ENCODE results near the gene AREG. TPM values are rescaled to one million over a fixed set of nuclear protein-coding genes. Genes with fewer than 3 reads are reported as not detected.

AREG gene
- total RNA-seq, 1 experiment from 2014 or later: 146 TPM

GRCh38 chr4:74431113-74431826, 13.7 kb upstream of the AREG start:
- Mint-ChIP-seq H3K27me3 (ENCODE audit: insufficient read depth, unreplicated experiment) (no peaks in the 10 kb centered on the region), H3K27ac (ENCODE audit: unreplicated experiment) (no peak overlapping the region), H3K9me3 (ENCODE audit: unreplicated experiment) (no peaks in the 10 kb centered on the region), H3K36me3 (ENCODE audit: insufficient read depth, unreplicated experiment) (no peaks in the 10 kb centered on the region), H3K4me1 (ENCODE audit: low read depth, unreplicated experiment) (peaks cover 6% of the 10 kb centered on the region), H3K4me3 (ENCODE audit: unreplicated experiment) (no peak overlapping the region)
- no peaks in the 10 kb centered on the region for H3K27me3 ChIP-seq (replicated peaks; ENCODE audit: control insufficient read depth, insufficient read depth, low read length)
- H3K4me3 ChIP-seq (ENCODE audit: low read depth, low read length): no peak overlapping the region
- DNase-seq: no peak
- intact Hi-C loops (cut with micrococcal nuclease; ENCODE audit: unreplicated experiment): no loop called here
- CTCF ChIA-PET: no interaction called here
- H3K36me3 ChIP-seq (ENCODE audit: control insufficient read depth, insufficient read depth, low read length): no peaks in the 10 kb centered on the region
- H3K4me1 ChIP-seq: peaks cover 13% of the 10 kb centered on the region; the same call in 1 of the 2 replicates
- H3K9me3 ChIP-seq: no peaks in the 10 kb centered on the region
- no peak for TF ChIP-seq CTCF (IDR thresholded peaks at IDR 0.05; ENCODE audit: insufficient read depth in 1 of 2, low read depth in 1 of 2, low read length in 1 of 2, severe bottlenecking in 1 of 2, unreplicated experiment in 1 of 2)
- BruUV-seq (replicated peaks): no TSS peak
- POLR2A ChIA-PET: no interaction called here

- Histone ChIP-seq H3K36me3 (ENCODE audit: control insufficient read depth, insufficient read depth, low read length) (no peaks in the 10 kb centered on the region), H3K27me3 (replicated peaks; ENCODE audit: control insufficient read depth, insufficient read depth, low read length) (no peaks in the 10 kb centered on the region), H3K9me3 (no peaks in the 10 kb centered on the region), H3K4me1 (peaks cover 13% of the 10 kb centered on the region; the same call in 1 of the 2 replicates), H3K4me3 (ENCODE audit: low read depth, low read length) (no peak overlapping the region)
- Mint-ChIP-seq H3K4me1 (ENCODE audit: low read depth, unreplicated experiment) (peaks cover 6% of the 10 kb centered on the region), H3K9me3 (ENCODE audit: unreplicated experiment) (no peaks in the 10 kb centered on the region), H3K4me3 (ENCODE audit: unreplicated experiment) (no peak overlapping the region), H3K27ac (ENCODE audit: unreplicated experiment) (no peak overlapping the region), H3K36me3 (ENCODE audit: insufficient read depth, unreplicated experiment) (no peaks in the 10 kb centered on the region), H3K27me3 (ENCODE audit: insufficient read depth, unreplicated experiment) (no peaks in the 10 kb centered on the region)
- no TSS peak for BruUV-seq (replicated peaks)
- no peak for TF ChIP-seq CTCF (IDR thresholded peaks at IDR 0.05; ENCODE audit: insufficient read depth in 1 of 2, low read depth in 1 of 2, low read length in 1 of 2, severe bottlenecking in 1 of 2, unreplicated experiment in 1 of 2)
- no peak for DNase-seq
- POLR2A ChIA-PET: no interaction called here
- intact Hi-C loops (cut with micrococcal nuclease; ENCODE audit: unreplicated experiment): no loop called here
- CTCF ChIA-PET: no interaction called here
Measured at GRCh38 chr4:74433043-74433442, 11.9 kb upstream of the AREG start.

GRCh38 chr4:74433541-74434172, 11.3 kb upstream of the AREG start:
- BruUV-seq (replicated peaks): no TSS peak
- Histone ChIP-seq H3K9me3 (no peaks in the 10 kb centered on the region), H3K27me3 (replicated peaks; ENCODE audit: control insufficient read depth, insufficient read depth, low read length) (no peaks in the 10 kb centered on the region), H3K36me3 (ENCODE audit: control insufficient read depth, insufficient read depth, low read length) (no peaks in the 10 kb centered on the region), H3K4me3 (ENCODE audit: low read depth, low read length) (no peak overlapping the region), H3K4me1 (peaks cover 10% of the 10 kb centered on the region; the same call in 1 of the 2 replicates)
- TF ChIP-seq CTCF (IDR thresholded peaks at IDR 0.05; ENCODE audit: insufficient read depth in 1 of 2, low read depth in 1 of 2, low read length in 1 of 2, severe bottlenecking in 1 of 2, unreplicated experiment in 1 of 2): no peak
- Mint-ChIP-seq H3K27me3 (ENCODE audit: insufficient read depth, unreplicated experiment) (no peaks in the 10 kb centered on the region), H3K4me3 (ENCODE audit: unreplicated experiment) (no peak overlapping the region), H3K9me3 (ENCODE audit: unreplicated experiment) (no peaks in the 10 kb centered on the region), H3K36me3 (ENCODE audit: insufficient read depth, unreplicated experiment) (no peaks in the 10 kb centered on the region), H3K27ac (ENCODE audit: unreplicated experiment) (no peak overlapping the region), H3K4me1 (ENCODE audit: low read depth, unreplicated experiment) (peaks cover 6% of the 10 kb centered on the region)
- intact Hi-C loops (cut with micrococcal nuclease; ENCODE audit: unreplicated experiment): no loop called here
- ChIA-PET POLR2A (no interaction called here), CTCF (no interaction called here)
- no peak for DNase-seq

Measured in Caco-2 (cell line).